Muscle of back (tissue), 11 donors: ENCODE measurements around the gene RFC5. TPM values are rescaled to one million over a fixed set of nuclear protein-coding genes. Genes with fewer than 3 reads are reported as not detected.
A peak's percentile ranks its signal among the peaks of the same experiment; 100 is the strongest.

ENCODE experiments used
- DNase-seq, 3 donors: peaks; one replicate each; pipeline versions ENCODE4 v3.0.0 to v3.0.0-alpha.2; 2013
- polyA plus RNA-seq, 10 donors: library from polyadenylated mRNA; unstranded; fragments of 120-200 nt; gene quantifications; one replicate each; pipeline ENCODE4 v1.2.1, GENCODE V29; 2013; ENCODE audit not compliant: insufficient read length in 10 of 10

Gene RFC5
- polyA plus RNA-seq, 10 donors = 10.1 to 18.6 (median 13.2) TPM

GRCh38 chr12:118050972-118051910, 34.7 kb downstream of the RFC5 start:
- DNase-seq = no peak

- peak in 2 of 3 donors; percentile 44 to 79 for DNase-seq
Observed at GRCh38 chr12:118052324-118053070, 36.0 kb downstream of the RFC5 start.

- DNase-seq = no peak
Observed at GRCh38 chr12:118053071-118053985, 36.8 kb downstream of the RFC5 start.

- no peak for DNase-seq
Observed at GRCh38 chr12:118055144-118055557, 38.6 kb downstream of the RFC5 start.

GRCh38 chr12:118055865-118056773, 39.6 kb downstream of the RFC5 start:
- no peak for DNase-seq

- no peak for DNase-seq
Observed at GRCh38 chr12:118058227-118058626, 41.7 kb downstream of the RFC5 start.

- no peak for DNase-seq
Observed at GRCh38 chr12:118058881-118059280, 42.4 kb downstream of the RFC5 start.

- DNase-seq = peak in 1 of 3 donors; percentile 68
Observed at GRCh38 chr12:118059341-118060191, 43.1 kb downstream of the RFC5 start.

GRCh38 chr12:118060301-118061010, 44.0 kb downstream of the RFC5 start:
- peak; percentile 26 to 73 (median 42) for DNase-seq

- peak; percentile 66 to 87 (median 77) for DNase-seq
Observed at GRCh38 chr12:118061011-118061872, 44.7 kb downstream of the RFC5 start, which contains the start of gene WSB2. Gene WSB2, minus strand, starts transcription at chr12:118061179. Its CDS starts 131 bp downstream, at chr12:118061048.

- DNase-seq = peak; percentile 54 to 87 (median 65)
Observed at GRCh38 chr12:118061873-118062843, 45.7 kb downstream of the RFC5 start.

- DNase-seq = no peak
Observed at GRCh38 chr12:118063576-118064391, 47.3 kb downstream of the RFC5 start.

- DNase-seq = no peak
Observed at GRCh38 chr12:118064608-118065007, 48.1 kb downstream of the RFC5 start.

- DNase-seq = no peak
Observed at GRCh38 chr12:118065380-118065779, 48.9 kb downstream of the RFC5 start.

- no peak for DNase-seq
Observed at GRCh38 chr12:118068445-118068844, 51.9 kb downstream of the RFC5 start.
